Breast epithelium (tissue), 3 donors: ENCODE measurements around the gene SPRED2.
A peak's percentile ranks its signal among the peaks of the same experiment; 100 is the strongest.

Source experiments
- POLR2A ChIP-seq: fragments of 450-650 bp; IDR thresholded peaks from one replicate; pipeline ENCODE4 v1.6.1; 2016; ENCODE audit warnings: antibody characterized with exemption, mild to moderate bottlenecking, moderate library complexity
- TF ChIP-seq, protein P1 (sequence below), 3 donors: fragments of 450-650 bp; IDR thresholded peaks; one replicate each; pipeline ENCODE4 v1.5.1; 2016 to 2017; ENCODE audit warnings: antibody characterized with exemption in 3 of 3, mild to moderate bottlenecking in 3 of 3, moderate library complexity in 3 of 3

DNA sequence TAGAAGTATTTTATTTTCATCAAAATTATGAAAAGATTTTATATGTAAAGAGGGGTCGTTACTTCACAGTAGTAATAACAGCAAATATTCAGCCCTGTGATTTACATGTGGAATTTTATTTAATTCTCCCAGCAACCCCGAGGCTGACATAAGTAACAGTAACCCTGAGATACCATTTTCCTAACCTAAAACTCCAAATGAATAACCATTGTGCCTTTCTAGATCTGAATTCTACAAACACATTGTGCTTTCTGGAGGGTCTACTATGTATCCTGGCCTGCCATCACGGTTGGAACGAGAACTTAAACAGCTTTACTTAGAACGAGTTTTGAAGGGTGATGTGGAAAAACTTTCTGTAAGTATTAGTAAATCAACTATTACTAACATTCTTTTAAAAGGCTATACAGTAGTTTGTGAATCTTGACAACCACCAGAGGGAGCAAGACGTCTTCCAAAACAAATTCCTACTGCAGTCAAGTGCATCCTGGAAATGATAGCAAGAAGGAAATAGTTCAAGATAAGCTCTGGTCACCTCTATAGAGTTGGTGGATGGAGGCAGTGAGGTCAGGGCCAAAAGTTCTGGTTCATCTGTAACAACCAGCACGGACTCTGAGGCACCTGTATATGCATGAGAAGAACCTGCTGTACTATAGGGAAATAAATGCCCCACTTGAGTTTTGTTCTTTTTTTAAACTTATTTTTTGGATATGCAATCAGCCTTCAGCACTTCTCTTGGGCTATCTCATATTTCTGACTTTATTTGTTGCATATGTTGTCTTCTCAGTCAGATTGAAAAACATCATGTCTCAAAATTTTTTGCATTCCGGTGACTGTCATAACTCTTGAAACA, 167.4 kb downstream of the SPRED2 start:
- TF ChIP-seq, protein P1, sequence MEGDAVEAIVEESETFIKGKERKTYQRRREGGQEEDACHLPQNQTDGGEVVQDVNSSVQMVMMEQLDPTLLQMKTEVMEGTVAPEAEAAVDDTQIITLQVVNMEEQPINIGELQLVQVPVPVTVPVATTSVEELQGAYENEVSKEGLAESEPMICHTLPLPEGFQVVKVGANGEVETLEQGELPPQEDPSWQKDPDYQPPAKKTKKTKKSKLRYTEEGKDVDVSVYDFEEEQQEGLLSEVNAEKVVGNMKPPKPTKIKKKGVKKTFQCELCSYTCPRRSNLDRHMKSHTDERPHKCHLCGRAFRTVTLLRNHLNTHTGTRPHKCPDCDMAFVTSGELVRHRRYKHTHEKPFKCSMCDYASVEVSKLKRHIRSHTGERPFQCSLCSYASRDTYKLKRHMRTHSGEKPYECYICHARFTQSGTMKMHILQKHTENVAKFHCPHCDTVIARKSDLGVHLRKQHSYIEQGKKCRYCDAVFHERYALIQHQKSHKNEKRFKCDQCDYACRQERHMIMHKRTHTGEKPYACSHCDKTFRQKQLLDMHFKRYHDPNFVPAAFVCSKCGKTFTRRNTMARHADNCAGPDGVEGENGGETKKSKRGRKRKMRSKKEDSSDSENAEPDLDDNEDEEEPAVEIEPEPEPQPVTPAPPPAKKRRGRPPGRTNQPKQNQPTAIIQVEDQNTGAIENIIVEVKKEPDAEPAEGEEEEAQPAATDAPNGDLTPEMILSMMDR (IDR thresholded peaks at IDR 0.05): peak; percentile 73 to 80 (median 74)
- no peak for TF ChIP-seq POLR2A
